Right ventricle myocardium superior (tissue), 1 donor: ENCODE results near the gene SLC41A3. TPM values are rescaled to one million over a fixed set of nuclear protein-coding genes. Genes with fewer than 3 reads are reported as not detected.

Experiments used
- ATAC-seq: fragments of 200-7000 bp; cut with Tn5 transposase; one replicate; pipeline ENCODE4 v1.9.1; 2020; ENCODE audit warnings: mild to moderate bottlenecking; ENCODE audit not compliant: poor library complexity
- DNase-seq: peaks from one replicate; pipeline ENCODE4 v3.0.0-alpha.2; 2020
- intact Hi-C: fragments of 100-400 bp; cut with DNase I; formaldehyde crosslinking; loops from one replicate; pipeline ENCODE4 v1.11.2; 2022
- total RNA-seq: library from RNA; stranded (reverse); fragmentation: NEBNext Ultra II Directional; extraction: Animal tissue kit (Norgen Biotek cat#: 25700); gene quantifications from one replicate; pipeline ENCODE4 v1.2.1, GENCODE V29; 2021
- donor health status: DM: no; HTN: yes; CAD: no; lungs with severe emphysema.

The SLC41A3 gene
- total RNA-seq, 1 donor from 2014 or later: 34.7 TPM

DNA sequence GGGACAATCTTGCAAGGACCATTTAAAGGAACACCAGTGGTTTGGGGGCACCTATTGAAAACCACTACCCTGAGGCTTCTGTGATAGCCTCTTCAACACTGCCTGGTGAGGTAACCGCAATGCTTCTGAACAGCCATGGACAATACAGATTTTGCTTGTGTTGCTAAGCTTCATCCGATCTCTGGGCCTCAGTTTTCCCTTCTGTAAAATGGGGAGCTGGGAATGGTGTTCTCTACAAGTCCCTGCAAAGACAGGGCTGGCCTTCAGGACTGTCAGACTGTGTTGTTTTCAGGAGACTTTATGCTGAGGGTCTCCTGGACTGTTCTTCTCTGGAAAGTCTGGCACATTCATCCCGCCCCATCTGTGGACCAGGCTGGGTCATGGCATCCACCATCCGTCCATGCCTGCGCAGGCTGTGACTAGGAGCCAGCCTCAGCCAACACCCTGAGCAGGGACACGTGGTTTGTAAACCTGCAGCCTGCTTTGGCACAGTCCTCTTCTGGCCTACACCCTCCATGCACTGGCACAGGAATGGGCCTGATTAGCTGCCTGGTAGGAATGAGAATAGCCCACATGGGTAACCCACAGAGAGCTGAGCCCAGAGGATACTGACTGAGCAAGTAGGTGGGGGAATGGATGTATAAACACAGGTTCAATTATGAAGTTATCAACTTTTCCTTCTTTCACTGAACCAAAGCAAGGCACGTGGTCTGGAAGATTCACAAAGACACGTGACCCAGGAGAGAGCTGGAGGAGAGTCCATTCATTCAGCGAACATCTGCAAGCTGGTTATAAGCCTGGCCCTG lies 59.7 kb downstream of the SLC41A3 start:
- intact Hi-C loops: no loop called here
- DNase-seq (no peak), ATAC-seq (peak; percentile 13)

GRCh38 chr3:126023390-126023789 lies 60.5 kb downstream of the SLC41A3 start:
- no peak for ATAC-seq

DNA sequence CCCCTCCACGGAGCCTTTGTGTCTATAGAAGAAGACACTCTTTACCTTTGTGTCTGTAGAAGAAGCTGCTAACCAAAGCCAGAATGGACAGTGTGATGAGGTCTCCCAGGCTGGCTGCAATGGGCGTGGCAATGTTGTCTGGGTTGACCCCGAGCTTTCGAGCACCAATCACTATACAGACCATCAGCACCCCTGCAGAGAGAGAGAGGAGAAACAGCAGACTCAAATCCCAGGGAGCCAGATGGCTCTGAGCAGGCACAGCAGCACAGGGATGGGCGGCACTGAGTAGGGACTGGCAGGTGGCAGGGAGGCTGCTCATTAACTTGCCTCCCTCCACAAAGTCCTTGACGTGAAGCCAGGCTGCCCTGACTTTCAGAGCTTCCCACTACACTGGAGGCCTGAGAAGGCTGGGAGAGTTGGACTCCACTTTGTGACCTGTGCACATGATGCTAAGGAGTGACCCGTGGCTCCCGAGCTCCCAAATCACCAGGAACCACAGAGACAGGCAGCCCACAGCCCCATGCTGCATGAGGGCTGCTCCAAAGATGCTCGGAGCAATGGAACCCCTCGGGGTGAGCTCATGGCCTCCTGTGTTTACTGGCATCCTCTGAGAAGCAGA lies 61.1 kb downstream of the SLC41A3 start:
- intact Hi-C loops: no loop called here
- ATAC-seq (no peak), DNase-seq (no peak)

More at GRCh38 chr3:126023390-126023789, 60.5 kb downstream of the SLC41A3 start:
- intact Hi-C loops: no loop called here
- DNase-seq: no peak

DNA sequence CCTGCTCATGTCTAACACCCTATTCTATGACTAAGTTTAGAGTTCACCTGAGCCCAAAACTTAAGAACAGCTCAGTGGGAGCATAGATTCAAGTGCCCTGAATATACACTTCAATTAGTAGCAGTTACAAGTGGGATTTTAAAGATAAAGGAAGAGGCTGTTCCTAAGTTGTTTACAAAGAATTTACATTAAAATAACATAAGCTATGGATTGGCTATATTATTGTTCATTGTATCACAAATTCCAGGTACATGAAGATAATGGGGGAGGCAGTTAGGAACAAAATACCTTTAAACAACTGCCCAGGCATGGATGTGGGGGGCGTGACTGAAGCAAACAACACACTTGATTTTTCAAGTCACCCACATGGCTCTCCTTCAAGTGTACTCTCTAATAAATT lies 62.2 kb downstream of the SLC41A3 start:
- intact Hi-C loops: no loop called here
- DNase-seq: no peak
- ATAC-seq: no peak

DNA sequence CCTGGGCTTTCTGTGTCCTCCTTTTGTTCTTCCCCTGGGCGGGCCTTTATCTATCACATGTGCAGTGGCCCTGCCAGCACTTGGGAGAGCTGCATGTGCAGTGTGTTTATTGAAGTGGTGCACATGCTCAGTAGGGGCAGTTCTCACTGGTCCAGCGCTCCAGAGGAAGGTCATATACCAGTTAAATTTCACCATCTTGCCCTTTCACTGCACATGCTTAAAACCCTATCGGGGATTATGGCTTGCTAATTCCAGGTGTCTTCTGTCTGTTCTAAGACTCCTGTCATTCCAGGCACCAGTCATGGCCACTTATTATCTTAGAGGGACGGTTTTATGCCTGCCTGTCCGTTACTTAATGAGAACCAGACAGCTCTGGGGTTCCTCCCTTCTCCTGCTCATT lies 62.7 kb downstream of the SLC41A3 start:
- no peak for DNase-seq
- ATAC-seq: peak; percentile 78
- intact Hi-C loops: no loop called here

GRCh38 chr3:126019683-126020082 lies 64.2 kb downstream of the SLC41A3 start:
- DNase-seq (no peak), ATAC-seq (no peak)
- intact Hi-C loops: no loop called here

DNA sequence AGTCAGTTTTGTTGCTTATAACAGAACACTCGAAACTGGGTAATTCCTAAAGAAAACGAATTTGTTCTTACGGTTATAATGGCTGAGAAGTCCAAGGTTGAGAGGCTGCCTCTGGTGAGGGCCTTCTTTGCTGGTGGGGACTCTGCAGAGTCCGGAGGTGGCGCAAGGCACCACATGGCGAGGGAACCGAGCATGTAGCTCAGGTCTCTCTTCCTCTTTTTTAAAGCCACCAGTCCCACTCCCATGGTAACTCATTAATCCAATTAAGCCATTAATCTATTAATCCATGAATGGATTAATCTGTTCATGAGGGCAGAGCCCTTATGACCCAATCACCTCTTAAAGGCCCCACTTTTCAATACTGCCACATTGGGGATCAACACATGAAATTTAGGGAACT lies 64.9 kb downstream of the SLC41A3 start:
- intact Hi-C loops: no loop called here
- DNase-seq (no peak), ATAC-seq (no peak)

GRCh38 chr3:126018545-126018944 lies 65.4 kb downstream of the SLC41A3 start:
- ATAC-seq: no peak
- intact Hi-C loops: no loop called here
- no peak for DNase-seq

- no peak for ATAC-seq
- intact Hi-C loops: no loop called here
Observed at GRCh38 chr3:126017362-126017761, 66.6 kb downstream of the SLC41A3 start.

DNA sequence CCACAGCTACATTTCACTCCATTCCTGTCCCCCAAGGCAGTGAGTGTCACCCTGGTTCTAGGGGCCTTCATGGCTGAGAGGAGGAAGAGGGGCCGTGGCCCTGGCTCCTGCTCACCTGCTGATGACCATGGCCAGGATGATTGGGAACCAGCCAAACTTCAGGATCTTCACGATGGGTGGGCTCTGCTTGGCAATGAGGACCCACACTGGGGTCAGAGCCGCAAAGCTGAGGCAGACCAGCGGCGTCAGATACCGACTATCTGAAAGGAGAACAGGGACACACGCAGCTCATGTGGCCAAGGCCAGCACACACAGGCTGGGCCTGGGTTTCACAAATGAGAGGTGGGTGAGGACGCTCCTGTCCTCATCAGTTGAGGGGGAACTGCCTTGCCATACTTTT lies 67.3 kb downstream of the SLC41A3 start:
- no peak for DNase-seq
- intact Hi-C loops: no loop called here
- no peak for ATAC-seq

More at GRCh38 chr3:126017362-126017761, 66.6 kb downstream of the SLC41A3 start:
- DNase-seq: no peak

- ATAC-seq (no peak), DNase-seq (no peak)
- intact Hi-C loops: no loop called here
Observed at GRCh38 chr3:126015075-126015474, 68.8 kb downstream of the SLC41A3 start.

GRCh38 chr3:126014252-126014651 lies 69.7 kb downstream of the SLC41A3 start:
- ATAC-seq: no peak
- intact Hi-C loops: no loop called here
- no peak for DNase-seq

GRCh38 chr3:126013751-126014156 lies 70.2 kb downstream of the SLC41A3 start:
- intact Hi-C loops: no loop called here
- ATAC-seq (no peak), DNase-seq (no peak)

DNA sequence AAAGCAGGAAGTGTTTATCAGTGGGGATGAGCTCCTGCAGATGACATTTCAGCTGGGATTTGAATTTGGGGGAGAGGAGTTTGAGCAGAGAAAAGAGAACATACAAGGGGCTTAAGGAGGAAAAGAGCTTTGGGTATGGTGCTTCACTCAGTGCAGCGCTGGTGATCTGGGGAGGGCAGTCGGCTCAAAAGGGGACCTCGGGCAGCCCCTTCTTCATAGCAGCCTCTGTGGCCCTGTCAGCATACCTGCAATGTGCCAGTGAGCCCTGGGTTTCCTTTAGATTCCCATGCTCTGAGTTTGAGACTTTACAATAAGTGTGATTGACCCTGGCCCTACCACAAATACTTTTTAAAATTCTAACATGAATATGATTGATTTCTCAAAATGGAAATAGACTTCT lies 74.7 kb downstream of the SLC41A3 start:
- ATAC-seq (no peak), DNase-seq (no peak)
- intact Hi-C loops: no loop called here

DNA sequence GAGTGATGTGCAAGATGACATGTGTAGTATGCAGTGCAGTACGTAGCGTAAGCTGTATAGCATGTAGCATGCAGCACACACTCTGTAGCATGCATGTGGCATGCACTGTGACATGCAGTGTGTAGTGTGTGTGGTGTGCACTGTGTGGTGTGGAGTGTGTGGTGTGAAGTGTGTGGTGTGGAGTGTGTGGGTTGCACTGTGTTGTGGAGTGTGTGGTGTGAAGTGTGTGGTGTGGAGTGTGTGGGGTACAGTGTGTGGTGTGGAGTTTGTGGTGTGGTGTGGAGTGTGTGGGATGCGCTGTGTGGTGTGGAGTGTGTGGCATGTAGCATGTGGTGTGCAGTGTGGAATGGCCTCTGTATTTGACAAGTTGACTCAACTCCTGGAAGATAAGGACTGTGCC lies 75.7 kb downstream of the SLC41A3 start:
- no peak for DNase-seq
- no peak for ATAC-seq
- intact Hi-C loops: no loop called here

DNA sequence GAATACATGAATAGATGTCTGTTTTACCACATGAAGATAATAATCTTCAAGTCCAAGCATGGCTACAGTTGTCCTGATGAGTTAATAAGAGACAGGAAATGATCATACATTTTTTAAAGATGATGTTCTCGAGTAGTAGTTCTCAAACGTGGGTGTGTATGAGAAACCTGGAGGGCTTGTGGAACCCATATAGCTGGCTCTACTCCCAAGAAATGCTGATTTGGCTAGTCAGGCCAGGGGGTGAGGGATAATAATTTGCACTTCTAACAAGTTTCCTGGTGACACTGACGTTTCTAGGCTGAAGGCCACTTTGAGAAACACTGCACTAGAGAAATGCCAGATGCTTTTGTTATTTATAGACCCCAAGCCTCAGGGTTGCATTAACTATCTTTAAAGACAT lies 78.0 kb downstream of the SLC41A3 start:
- no peak for DNase-seq
- intact Hi-C loops: no loop called here
- ATAC-seq: peak; percentile 67

DNA sequence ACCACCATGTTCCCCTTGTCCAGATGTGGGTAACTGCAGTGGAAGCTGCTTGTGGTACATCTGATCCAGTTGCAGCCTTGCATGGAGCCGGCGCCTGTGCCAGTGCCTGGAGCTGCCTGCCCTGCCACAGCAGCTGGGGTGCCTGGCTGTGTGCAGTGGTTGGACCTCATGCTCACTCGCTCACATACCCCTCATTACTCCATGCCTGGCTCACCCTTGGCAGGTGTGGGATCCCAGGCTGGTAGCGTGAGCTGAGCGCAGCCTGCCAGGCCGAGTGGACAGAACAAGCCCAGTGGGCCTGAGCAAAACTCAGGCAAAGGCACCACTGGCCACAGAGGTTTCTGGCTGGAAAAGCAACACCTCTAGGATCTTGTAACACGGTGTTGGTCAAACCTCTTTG lies 79.2 kb downstream of the SLC41A3 start:
- ATAC-seq (peak; percentile 30), DNase-seq (no peak)
- intact Hi-C loops: no loop called here

DNA sequence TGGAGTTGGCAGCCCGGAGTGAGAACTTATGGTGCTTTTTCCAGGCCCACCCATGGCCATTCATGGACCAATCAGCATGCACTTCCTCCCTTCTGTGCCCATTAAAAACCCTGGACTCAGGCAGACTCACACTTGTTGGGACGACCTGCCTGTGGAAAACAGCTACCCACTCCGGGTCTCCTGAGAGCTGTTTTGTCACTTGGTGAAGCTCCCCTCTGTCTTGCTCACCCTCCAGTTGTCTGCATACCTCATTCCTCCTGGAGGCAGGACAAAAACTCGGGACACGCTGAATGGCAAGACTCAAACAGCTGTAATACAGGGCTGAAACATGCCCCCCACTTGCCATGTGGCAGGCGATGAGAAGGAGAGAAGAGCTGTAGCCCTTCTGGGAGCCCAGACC lies 79.7 kb downstream of the SLC41A3 start:
- intact Hi-C loops: no loop called here
- no peak for DNase-seq
- ATAC-seq: no peak

GRCh38 chr3:126003447-126004190 lies 80.3 kb downstream of the SLC41A3 start:
- ATAC-seq (no peak), DNase-seq (no peak)
- intact Hi-C loops: no loop called here

DNA sequence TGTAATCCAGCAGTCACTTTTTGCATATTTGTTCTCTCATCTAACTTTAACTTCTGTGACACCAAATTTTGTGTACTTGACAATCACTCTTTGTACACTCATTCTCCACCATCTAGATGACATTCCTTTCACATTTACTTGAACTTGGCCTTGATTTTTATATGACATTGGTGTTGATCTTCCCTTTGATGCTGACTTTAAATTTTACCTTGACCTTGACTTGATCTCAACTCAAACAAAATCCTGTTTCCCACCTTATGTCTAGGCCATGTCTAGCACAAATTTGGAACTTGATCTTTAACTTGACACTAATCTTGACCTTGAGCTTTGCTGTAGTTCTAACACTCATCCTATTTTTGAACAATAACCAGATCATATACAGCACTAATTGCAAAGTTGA lies 81.7 kb downstream of the SLC41A3 start:
- ATAC-seq (no peak), DNase-seq (no peak)
- intact Hi-C loops: no loop called here
